SK-MEL-5 (cell line): ENCODE results near the gene LARGE1. TPM values are rescaled to one million over a fixed set of nuclear protein-coding genes. Genes with fewer than 3 reads are reported as not detected.

Source experiments
- DNase-seq: peaks from one replicate; pipeline ENCODE4 v3.0.0-alpha.2; 2016; ENCODE audit warnings: low read depth, low spot score
- in situ Hi-C: cut with HindIII; loops from 2 replicates; pipeline ENCODE4 v1.10.0; 2016; ENCODE audit warnings: low sequenced_read_pairs, high pct_unique_total_duplicates, low pct_unique_long_range_greater_than_20kb
- total RNA-seq: library from RNA; depleted of rRNA; stranded (reverse); fragments of >200 nt; shearing (Covaris generic); gene quantifications from 2 replicates; pipeline ENCODE4 v1.2.3, GENCODE V29; 2014

The LARGE1 gene
- total RNA-seq, 1 experiment from 2014 or later, result 22.0 TPM

DNA sequence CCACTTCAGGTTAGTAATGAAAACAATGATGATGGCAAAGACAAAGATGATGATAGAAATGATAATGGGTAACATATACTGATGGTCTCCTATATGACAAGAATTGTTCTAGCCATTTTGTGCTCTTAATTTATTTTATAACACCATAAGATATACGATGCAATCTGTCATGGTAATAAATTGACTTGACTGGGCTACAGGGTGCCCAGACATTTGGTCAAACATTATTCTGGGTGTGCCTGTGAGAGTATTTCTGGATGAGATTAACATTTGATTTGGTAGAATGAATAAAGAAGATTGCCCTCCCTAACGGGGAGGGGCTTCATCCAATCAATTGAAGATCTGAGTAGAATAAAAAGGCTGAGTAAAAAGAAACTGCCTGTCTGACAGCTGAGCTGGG, 237.3 kb downstream of the LARGE1 start:
- DNase-seq, result no peak
- in situ Hi-C loops, result no loop called here

DNA sequence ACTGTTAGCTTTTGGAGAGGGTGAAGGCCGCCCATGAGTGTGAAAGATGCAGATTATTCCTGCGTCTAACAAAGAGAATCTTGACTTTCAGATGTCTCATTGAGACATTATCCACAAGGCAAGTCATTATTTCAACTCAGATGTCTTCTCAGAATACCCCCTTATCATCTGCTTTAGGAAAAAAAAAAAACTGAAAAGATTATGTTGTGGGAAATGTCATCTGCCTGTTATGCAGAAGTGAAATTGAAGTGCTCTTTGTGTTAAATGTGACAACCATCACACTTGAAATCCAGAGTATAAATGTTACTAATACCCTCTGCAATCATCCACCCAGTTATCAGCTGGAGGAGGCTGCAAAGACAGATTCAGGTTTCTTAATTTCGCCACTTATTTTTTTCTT, 239.6 kb downstream of the LARGE1 start:
- in situ Hi-C loops, result no loop called here
- peak; percentile 57 for DNase-seq

DNA sequence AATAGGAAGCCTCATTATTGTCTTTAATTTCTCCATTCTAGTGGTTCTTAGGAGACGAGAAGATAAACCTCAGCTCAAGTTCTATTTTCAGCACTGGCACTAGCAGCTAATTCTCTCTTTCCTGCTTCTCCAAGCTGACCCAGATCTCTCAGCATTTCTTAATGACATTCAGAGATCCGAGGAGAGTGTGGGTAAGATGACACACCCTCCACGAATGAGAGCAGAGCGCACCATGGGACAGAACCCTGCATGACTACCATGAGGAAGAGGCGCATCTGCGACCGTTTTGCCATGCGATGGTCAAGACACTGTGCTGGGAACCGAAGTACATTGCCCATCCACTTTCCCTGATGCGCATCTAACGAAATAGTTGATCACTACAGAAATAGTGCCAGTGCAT, 241.8 kb downstream of the LARGE1 start:
- DNase-seq, result no peak
- in situ Hi-C loops, result no loop called here

DNA sequence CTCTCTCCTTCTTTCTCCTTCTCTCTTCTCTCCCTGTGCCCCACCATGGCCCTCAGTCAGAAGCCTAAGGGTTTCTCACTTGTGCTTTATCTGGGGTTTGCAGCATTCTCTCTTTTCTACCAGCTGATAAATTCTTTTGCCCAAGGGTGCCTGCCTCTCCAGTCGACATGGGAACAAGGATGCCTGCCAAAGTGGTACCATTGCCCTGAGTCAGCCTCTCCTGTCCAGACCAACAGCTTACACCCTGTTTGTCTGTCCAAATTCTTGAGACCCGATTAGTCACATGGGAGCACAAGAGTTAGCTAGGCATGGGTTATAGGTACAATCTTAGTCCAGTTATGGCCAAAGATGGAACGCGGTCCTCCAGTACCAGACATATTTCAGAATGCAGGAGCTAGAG, 242.7 kb downstream of the LARGE1 start:
- no peak for DNase-seq
- in situ Hi-C loops, result no loop called here

DNA sequence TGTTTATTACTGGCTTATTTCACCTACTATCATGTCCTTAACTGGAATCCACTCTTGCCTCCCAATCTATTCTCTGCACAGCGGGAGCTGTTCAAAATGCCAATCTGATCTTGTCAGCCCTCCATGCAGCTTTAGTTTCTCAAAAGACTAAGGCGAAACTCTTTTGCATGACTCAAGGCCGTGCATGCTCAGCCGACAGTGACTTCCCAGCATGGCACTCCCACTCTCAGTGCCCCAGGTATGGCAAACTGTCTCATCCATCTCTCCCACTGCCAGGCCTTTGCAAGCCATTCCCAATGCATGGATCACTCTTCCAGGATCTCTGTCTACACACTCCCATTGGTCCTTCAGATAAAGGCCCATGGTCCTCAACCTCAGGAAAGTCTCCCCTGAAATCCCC, 245.9 kb downstream of the LARGE1 start:
- DNase-seq, result no peak
- in situ Hi-C loops, result no loop called here

DNA sequence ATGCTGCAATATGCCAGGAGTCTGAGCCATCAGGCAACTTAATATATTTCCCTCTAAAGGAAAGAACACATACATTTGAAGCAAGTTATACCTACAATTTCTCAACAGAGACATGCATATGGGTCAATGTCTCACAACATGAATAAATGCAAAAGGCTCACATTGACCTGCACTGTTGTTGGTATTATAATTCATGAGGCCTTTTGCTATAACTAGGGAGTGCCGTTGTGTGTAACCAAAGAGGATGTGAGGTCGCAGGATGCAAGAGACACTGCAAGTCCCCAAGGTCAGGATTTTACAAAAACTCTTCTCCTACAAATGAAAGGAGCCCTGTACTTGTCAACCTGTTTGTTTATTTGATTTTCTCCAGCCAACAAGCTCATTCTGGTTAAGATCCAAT, 250.5 kb downstream of the LARGE1 start:
- DNase-seq, result no peak
- in situ Hi-C loops, result no loop called here

DNA sequence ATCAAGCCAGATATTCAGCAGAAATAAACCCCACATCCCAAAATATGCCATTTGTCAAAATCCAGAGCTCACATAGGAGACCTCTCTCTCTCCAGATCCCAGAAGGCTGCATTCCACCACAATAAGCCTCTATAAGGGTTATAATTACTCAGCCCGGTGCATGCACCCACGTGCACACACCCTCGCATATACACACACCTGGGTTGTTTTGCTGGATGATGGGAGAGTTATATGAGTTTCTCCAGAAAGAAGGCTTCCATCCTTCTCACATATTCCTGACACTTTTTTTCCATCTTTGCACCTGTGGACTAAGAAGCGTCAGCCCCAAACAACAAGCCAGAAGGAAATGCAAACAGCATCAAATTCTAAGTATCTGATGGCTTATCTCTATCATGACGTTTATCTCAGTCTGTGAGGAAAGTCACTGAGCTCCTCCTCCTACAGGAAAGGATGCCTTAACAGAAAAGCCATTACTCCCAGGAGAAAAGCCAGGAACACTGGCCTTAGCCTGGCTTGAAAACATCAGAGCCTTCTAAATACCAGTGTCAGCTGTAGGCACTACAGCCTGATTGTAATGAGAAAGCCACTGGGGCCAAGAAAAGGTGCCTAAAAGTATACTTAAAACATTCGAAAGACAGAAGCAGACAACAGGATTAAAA, 253.2 kb downstream of the LARGE1 start:
- no peak for DNase-seq
- in situ Hi-C loops, result no loop called here

DNA sequence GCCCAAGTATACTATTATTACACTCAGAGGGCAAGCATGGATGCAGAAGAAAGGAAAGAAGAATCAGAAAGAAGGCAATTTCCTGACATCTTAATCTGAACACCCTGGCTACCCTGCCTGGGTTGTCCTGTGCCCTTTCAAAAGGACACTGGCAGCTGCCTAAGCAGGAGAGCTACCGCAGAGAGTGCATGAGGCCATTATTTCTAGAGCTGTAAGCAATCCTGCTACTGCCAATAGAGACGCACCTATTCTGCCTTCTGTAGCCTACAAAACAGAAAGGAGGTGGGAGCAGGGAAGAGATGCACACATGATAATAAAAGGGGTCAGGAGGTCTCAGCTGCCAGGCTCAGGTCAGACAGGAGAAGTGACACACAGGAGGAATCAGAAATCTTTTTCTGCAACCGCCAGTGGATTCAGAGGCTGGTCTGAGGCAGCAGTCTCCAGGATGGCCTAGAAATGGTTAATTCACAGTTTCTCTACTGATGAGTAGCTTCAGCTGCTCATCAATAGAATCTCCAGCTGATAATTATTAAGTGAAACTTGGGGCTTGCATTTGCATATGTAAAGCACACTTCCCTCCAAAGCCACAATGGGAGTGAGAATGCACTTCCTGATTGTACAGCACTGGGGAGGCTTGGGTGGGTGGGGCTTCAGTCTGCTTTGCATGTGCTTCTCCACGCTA, 253.9 kb downstream of the LARGE1 start:
- in situ Hi-C loops, result no loop called here
- no peak for DNase-seq

DNA sequence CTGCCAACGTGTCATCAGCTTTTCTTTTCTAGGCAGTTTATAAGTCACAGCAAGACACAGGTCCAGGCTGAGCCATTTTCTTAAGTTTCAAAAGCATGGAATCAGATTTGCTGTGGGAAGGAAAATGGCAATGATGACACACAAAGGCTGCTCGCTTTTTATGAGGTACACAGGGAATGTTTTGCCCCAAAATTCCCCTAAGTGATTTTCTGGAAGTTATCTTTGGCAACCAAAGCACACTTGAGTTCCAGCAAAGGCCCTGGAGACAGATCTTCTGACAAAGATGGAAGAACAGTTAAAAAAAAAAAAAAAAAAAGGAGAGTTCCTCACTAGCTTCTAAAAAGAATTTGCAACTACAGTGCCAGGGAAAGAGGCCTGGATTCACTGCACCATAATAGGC, 260.8 kb downstream of the LARGE1 start:
- DNase-seq, result peak; percentile 11
- in situ Hi-C loops, result no loop called here

DNA sequence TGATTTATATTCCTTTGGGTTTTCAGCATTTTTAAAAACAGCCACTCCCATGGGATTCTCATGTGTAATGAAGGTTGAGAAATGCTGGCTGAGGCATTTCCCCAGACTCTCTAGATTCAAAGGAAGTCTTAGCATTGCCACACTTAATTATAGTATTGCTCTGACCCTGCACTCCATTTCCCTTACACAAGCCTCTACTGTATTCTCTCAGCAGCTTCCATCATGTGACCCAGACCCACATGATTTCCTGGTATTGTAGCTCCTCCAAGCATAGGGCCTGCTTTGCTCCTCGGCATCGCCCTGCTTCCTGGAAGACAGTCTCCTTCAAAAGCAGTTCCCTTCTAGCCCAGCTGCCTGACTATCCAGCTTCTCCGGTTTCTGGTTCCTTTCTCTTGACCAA, 261.5 kb downstream of the LARGE1 start:
- in situ Hi-C loops, result no loop called here
- DNase-seq, result peak; percentile 99

DNA sequence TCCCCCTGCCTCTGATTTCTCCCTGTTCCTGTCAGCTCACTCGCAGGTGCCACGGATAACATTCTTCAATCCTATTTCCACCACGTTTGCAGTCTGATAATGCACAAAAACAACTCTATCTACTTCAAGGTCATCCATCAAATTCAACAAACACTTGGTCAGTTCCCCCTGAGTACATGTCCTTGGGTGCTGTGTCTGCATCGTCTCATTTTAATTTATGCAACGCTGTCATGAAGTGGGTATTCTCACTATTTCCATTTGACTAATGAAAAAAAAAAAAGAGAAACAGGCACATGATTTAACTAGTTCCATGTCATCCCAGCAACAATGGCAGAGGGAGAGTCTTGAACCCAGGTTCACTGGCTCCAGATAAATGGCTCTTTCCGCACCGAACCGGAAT, 262.6 kb downstream of the LARGE1 start:
- no peak for DNase-seq
- in situ Hi-C loops, result no loop called here

DNA sequence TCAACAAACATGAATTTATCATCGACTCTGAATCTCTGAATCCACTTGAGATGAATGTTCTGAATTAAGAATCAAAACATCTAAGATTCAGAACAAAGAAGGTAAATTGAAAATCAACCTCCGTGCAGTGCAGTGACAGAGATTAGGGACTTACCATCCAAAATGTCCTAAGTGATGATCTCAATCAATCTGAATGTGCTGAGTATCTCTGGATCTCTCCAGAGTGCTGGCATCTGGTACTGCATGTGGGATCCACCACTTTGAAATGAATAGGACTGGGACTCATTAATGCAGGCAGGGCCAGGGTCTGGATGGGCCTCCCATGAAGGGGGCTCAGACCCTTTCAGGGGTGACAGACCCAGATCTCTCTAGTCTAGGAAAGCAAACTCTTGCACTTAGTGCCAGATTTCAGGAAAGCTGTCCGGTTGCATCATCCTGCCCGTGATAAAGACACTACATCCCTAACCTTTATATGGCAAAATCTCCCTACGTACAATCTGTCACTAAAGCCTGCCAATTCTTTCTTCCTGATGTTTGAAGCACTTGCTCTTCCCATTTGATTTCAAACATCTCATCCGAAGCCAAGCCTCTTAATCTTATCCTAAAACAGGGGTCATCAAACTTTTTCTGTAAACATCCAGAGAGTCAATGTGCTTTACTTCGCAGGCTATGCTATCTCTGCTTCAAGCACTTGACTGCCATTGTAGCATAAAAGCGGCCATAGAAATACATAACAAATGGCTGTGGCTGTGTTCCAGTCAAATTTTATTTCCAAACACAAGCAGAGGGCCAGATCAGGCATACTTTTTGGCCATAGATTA, 263.3 kb downstream of the LARGE1 start:
- DNase-seq, result no peak
- in situ Hi-C loops, result no loop called here

DNA sequence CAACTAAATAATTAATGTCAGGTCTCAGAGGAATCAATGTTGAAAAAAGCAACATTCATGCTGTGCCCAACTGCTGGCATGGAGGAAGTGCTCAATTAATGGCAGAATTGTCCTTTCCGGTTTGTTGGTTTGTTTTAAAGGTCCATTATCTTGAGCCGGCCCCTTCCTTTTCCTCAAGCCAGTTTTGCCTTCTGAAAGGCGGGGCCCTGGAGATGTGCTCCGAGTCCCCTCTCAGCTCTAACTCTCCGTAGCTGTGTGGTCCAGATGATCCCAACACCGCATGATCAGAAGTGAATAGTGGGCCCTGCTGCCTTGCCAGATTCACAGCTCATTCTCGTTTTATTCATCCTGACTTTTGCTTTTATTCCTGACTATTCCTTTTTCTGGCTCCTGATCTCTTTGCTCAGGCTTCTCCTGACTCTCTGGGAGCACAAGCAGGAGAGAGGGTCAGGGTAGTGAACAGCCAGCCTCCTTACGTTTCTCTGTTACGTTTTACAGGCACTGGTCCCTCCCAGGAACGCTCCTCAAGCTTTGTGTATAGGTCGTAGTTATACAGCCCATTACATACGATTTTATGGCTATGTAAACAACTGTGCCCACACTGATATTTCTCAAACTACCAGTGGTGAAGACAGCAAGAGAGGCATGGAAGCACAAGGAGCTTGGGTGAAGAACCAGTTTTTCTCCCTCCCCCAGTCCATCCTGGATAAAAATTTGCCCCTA, 265.9 kb downstream of the LARGE1 start:
- DNase-seq, result no peak
- in situ Hi-C loops, result no loop called here

DNA sequence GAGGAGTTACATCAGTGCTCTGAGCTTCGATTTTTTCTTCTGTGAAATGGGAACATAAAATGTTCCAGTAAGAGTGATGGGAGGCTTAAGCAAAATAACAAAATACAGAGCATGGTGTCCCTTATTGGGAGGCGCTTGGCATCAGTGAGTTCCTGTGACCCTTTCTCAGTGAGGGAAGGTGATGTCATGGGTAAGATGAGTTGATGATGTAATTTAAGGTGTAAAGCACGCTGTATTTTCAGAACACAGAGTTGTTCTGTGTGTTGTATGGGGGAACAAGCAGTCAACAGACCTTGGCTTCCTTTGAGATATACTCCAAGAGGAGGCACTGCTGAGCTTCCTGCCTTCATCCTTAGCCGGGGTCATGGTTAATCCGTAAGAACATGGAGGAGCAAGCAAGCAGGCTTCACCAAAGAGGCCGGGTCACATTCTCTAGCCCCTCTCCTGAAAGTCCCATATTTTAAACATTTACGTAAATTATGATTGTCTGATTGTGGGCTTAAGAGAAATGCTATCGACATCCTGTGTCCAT, 266.7 kb downstream of the LARGE1 start:
- DNase-seq, result peak; percentile 20
- in situ Hi-C loops, result no loop called here

DNA sequence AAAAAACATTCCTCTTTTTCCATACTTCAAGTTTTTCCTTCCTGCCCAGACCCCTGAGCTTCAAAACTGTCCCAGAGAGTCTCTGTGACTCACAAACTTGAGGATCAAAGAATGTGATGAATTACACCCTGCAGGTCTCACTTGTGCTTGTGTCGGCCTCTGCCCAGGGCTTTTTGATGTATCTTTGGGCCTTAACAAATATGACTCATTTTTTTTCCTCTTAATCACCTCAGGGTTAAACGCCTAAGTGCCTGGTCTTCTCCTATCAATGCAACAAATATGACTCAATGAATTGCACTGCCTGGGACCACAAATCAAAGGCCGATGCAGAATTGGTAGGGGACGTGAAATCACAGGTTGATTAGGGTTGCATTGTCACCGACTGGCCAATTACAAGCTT, 267.7 kb downstream of the LARGE1 start:
- no peak for DNase-seq
- in situ Hi-C loops, result no loop called here

DNA sequence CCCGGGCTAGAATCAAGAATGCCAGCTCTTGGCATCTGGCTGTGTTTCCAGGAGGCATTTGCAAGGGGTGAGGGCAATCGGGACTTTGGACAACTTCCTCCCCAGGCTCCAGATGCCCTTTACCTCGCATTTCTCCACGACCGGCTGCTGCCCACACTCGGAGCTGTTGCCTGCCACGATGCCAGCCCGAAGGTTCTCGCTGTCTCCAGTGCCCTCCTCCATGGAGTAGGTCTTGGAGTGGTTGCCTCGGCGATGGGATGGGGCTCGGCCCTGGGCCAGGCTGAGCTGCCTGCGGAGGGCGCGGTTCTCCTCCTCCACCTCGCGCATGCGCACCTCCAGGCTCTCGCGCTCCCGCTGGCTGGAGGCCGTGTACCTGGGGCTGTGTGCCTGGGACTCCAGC, 270.0 kb downstream of the LARGE1 start:
- no peak for DNase-seq
- in situ Hi-C loops, result no loop called here

DNA sequence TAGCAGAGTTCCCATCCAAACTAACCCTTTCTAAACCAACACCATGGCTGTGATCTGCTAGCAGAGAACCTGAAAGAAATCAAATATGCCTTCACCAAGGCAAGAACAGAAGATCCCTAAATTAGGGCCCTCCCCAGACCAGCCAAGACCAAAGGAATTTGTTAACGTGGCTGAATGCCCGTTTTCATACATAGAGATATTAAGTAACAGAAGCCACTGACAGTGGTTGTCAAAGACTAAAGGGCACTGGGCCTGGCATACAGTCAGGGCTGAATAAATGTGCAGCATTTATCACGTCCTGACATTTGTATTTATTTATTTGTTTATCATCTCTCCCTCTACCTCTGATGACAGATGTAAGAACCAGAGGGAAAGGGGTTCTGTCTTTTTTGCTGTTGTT, 271.8 kb downstream of the LARGE1 start:
- in situ Hi-C loops, result no loop called here
- DNase-seq, result no peak

DNA sequence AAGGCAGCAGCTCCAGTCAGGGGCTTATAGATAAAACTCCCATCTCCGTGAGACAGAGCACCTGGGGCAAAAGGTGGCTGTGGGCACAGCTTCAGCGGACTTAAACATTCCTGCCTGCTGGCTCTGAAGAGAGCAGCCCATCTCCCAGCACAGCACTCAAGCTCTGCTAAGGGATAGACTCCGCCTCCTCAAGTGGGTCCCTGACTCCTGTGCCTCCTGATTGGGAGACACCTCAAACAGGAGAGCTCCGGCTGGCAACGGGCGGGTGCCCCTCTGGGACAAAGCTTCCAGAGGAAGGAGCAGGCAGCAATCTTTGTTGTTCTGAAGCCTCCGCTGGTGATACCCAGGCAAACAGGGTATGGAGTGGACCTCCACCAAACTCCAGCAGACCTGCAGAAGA, 279.4 kb downstream of the LARGE1 start:
- in situ Hi-C loops, result no loop called here
- no peak for DNase-seq
